Left ventricle myocardium superior (tissue), 1 donor: ENCODE results near the gene RIOX2. TPM values are rescaled to one million over a fixed set of nuclear protein-coding genes. Genes with fewer than 3 reads are reported as not detected.
A peak's percentile ranks its signal among the peaks of the same experiment; 100 is the strongest.

Source experiments
- ATAC-seq: fragments of 200-7000 bp; cut with Tn5 transposase; one replicate; pipeline ENCODE4 v1.9.1; 2020; ENCODE audit warnings: mild to moderate bottlenecking, moderate library complexity
- DNase-seq: peaks from one replicate; pipeline ENCODE4 v3.0.0-alpha.2; 2020
- intact Hi-C: fragments of 100-400 bp; cut with micrococcal nuclease; formaldehyde crosslinking; loops from one replicate; pipeline ENCODE4 v1.11.0; 2022
- total RNA-seq: library from RNA; stranded (reverse); fragmentation: NEBNext Ultra II Directional; extraction: Animal tissue kit (Norgen Biotek cat#: 25700); gene quantifications from one replicate; pipeline ENCODE4 v1.2.1, GENCODE V29; 2021
- donor health status: DM: no; HTN: yes; CAD: no; lungs with severe emphysema.

The RIOX2 gene
- total RNA-seq, 1 donor from 2014 or later, result 11.1 TPM

DNA sequence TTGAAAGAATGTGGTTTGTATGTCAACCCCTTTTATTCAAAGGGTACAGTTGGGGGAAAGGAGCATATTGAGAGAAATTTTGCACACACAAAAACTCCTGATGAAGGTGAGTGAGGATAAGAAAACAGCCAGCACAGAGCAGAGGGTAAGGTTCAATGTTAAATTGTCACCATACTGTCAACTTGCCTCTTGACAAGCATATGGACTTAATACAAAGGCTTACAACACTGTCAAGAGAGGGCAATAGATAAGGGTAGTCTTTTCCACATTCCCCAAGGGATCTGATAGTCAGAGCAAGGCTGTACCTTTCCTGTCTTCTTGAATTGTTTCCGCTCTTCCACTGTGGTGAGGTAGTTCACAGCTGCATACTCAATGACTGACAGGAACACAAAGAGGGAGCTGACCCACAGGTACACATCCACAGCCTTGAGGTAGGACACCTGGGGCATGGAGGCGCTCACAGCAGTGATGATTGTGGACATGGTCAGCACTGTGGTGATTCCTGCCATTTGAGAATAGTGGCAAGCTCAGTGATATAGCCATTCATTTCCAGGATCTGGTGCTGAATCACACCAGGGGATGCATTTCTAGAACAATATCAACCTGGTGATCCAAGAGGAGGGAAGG lies 20.4 kb upstream of the RIOX2 start:
- DNase-seq, result no peak
- intact Hi-C loops, result no loop called here

DNA sequence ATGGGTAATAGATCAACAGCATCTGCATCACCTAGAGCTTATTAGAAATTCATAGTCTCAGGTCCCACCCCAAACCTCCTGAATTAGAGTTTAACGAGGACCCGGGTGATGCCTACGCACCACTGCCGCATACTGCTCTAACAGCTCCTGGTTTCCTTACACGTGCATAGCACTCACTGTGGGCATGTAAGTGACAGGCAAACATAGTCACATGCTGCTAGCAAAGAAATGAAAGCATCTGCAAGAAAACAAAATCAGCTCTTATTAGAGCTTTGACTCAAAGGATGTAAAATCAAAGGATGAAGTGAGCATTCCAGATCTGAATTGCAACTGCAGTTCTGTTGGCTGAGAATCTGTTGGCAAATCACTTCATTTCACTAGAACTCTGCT lies 19.1 kb upstream of the RIOX2 start:
- ATAC-seq (no peak), DNase-seq (no peak)
- intact Hi-C loops, result no loop called here

More for the DNA sequence above, 20.4 kb upstream of the RIOX2 start:
- ATAC-seq, result no peak

DNA sequence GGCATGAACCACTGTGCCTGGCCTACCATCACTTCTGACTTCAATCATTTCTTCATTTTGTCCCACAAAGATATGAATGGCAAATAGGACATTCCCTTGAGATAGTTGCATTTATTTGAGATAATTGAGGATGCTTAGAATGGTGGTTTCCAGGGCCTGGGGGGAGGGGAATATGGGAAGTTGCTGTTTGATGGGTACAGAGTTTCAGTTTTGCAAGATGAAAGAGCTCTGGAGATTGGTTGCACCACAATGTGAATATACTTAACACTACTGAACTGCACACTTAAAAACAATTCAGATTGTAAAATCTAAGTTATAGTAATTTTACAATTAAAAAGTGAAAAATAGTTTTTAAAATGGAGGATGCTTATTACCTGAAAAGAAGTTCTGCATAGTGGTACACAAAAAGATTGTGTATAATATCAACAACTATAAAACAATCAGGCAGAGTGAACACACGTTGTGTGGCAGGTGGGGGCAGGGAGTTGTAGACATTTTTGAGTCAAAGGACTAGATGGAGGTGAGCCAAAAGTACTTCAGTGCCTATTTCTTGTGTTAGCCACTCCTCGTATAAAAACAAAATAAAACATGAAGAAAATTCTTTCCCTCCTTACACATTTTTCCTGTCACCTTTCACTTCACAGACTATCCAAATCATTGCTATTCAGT lies 18.5 kb upstream of the RIOX2 start:
- intact Hi-C loops, result no loop called here
- DNase-seq (no peak), ATAC-seq (no peak)

DNA sequence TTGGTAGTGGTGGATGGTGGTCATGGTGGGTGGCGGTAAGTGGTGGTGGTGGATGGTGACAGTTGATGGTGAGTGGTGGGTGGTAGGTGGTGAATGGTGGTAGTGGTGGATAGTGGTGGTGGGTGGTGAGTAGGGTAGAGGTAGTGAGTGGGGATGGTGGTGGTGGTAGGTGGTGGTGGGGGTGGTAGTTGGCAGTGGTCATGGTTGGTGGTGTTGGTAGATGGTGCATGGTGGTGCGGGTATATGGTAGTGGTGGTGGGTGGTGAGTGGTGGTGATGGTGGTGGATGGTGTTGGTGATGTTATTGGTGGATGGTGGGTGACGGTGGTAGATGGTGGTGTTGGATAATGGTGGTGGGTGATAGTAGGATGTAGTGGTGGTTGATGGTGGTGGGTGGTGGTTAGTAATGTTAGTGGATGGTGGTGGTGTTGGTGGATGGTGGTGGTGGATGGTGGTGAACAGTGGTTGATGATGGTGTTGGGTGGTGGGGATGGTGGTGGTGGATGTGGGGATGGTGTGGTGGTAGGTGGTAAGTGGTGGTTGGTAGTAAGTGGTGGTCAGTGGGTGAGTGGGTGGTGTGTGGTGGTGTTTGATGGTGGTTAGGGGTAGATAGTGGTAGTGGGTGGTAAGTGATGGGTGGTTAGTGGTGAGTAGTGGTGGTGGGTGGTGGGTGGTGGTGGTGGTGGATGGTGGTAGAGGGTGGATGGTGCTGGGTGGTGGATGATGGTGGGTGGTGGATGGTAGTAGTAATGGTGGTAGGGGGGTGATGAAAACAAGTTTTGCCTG lies 16.7 kb upstream of the RIOX2 start:
- DNase-seq (no peak), ATAC-seq (no peak)
- intact Hi-C loops, result no loop called here

DNA sequence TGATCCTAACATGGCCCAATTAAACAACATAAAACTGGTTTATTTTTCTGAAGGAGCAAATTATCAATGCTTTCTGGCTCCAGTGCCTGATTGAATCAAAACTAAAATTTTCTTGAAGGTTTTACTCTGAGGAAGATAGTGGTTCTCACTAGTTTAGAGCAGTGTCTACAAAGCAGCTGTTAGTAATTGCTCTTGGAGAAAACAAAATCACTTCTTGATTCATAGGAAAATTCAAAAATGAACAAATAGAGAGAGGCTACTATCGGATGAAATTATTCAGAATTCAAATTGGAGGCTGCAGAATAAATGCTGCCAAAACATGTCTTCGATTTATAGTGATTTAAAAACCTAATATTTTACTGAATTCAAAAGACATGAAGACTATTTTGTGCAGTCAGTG lies 15.1 kb upstream of the RIOX2 start:
- ATAC-seq, result no peak
- intact Hi-C loops, result no loop called here
- no peak for DNase-seq

DNA sequence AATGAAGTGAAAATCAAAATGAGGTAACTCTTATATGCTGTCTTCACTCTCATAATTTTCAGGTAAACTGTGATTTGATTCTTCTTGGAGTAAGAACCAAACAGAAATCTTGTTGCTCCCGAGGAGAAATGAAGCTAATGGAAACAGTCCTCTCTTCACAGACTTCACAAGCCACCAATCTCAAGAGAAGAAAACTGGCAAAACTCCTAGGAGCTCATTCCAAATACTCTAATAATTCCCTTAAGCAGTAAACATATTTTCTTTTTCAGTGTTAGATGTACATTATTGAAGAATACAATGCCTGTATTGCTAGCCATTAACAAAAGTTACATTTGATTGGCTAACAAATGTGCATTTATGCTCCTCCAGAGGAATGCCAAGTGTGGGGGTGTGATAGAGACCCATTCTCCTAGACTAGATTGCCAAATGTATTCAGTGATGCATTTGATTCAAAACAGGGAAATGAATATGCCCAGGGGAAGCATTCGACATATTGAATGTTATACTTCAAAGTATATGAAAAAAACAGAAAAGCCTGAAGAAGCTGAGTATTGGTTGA lies 11.8 kb upstream of the RIOX2 start:
- ATAC-seq (no peak), DNase-seq (no peak)
- intact Hi-C loops, result no loop called here

DNA sequence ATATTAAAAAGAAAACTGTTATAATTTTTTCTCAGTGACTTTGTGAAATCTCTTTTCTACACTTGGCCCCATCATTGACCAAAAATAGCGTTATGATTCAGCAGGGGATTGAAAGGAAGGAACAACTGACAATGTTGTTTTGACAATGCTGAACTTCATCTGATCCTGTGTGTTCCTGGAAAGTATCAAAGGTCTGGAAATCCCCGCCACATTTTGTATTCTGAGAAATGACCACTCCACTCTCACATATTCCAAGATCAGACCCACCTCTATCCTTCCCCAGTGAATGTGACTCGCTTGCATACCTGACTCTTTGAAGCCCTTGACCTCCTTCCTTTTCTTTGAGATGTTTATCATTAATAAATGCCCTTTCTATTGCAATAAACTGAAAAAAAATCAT lies 9.7 kb upstream of the RIOX2 start:
- DNase-seq (no peak), ATAC-seq (peak; percentile 24)
- intact Hi-C loops, result no loop called here

DNA sequence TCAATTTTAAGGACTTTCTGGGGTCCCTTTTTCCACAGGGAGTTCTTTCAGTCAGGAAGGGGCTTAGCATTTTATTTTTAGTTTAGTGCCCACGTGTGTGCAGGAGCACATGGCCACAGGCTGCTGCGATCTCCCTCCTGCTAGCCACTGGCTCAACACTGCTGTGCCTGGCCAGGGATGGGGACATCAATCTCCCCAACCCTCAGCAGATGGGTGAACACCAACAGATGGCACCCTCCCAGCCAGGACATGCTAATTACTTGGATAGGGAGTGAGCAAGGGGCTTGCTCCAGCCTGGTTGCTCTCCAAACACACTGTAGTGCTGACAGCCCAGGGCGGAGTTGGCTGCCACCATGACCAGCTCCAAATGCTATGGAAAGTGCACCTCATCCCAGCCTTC lies 7.4 kb upstream of the RIOX2 start:
- DNase-seq, result peak; percentile 63
- ATAC-seq, result peak; percentile 97
- intact Hi-C loops, result no loop called here

DNA sequence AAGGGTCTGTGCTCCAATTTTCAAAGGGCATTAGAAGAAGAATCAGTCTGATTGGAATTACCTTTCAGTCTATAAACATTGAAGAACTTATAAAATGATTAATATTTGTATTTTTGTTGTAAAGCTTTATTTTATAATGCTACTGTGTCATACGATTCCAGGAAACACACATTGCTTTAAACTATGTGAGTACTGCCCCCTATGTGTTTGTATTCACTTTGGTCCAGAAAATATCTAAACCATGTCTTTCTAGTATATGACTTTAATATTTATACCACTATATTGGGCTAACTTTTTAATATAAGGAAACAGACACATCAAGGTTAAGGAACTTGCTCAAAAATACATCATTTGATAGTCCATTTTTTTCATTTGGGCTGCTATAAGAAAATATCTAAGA lies 3.2 kb upstream of the RIOX2 start:
- DNase-seq (no peak), ATAC-seq (no peak)
- intact Hi-C loops, result no loop called here

DNA sequence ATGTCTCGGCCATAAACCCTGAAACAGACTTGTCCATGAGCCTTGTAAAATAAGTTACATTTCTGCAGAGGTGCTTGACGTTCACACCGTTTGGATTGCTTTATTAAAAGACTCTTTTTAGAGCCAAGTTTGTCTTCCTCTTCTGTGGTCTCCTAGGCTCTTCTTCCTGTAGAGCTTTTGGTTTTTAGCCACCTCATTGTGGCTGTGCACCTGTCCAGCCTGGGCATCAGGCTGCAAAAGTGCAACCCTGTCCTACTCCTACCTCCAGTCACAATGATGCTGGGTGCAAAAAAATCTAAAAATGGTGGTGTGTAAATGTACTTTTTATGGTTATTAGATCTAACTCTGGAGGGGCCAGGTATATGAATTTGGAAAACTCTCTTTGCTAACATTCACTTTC lies 2.8 kb upstream of the RIOX2 start:
- intact Hi-C loops, result no loop called here
- DNase-seq (no peak), ATAC-seq (no peak)

DNA sequence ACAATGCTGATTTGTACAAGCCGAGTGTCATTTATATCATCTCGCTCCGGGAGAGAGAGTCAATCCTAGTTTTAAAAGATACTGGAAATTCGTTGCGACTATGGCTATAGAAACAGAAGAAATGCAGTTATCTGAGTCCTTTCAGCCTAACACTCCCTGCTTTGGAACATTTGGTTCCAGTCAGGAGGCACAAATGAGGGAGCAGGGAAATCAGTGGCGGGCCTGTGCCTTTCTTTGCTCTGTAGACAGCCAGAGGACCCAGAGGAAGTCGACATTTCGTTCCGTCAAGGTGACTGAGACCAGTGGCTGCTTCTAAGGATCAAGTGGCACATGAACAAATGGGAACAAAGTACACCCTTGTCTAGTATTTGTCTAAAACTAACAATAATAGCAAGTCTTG lies 745 bp upstream of the RIOX2 start:
- no peak for ATAC-seq
- intact Hi-C loops, result no loop called here

DNA sequence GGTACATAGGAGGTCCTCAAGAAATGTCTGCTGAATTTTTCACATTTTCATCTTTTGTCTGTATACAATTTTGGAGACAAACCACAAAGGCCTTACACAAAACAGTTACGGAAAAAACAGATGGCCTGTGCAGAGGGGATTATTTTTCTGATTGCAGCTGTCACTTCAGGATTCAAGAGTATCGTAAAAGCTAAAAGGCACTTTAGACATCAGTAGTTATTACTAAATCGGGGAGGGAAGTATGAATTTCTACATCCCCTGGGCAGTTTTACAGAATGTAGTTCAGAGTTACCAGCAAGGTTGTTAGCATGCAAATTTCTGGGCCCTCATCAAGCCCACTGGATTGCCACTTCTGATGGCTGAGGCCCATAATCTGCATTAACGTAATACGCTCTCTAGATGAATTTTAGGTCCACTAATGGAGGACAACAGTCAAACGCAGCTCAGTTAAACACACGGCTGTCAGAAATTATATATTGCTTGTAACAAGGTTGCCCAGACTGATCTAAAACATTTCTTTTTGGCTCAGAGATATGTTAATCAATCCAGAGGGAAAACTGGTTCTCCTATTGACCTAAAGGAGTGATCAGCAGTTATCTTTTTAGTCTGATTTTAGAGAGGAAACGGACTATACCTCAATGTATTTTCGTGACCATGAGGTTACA lies 1.1 kb downstream of the RIOX2 start:
- no peak for ATAC-seq
- DNase-seq, result no peak
- intact Hi-C loops, result no loop called here

More for the DNA sequence above, 745 bp upstream of the RIOX2 start:
- no peak for DNase-seq

DNA sequence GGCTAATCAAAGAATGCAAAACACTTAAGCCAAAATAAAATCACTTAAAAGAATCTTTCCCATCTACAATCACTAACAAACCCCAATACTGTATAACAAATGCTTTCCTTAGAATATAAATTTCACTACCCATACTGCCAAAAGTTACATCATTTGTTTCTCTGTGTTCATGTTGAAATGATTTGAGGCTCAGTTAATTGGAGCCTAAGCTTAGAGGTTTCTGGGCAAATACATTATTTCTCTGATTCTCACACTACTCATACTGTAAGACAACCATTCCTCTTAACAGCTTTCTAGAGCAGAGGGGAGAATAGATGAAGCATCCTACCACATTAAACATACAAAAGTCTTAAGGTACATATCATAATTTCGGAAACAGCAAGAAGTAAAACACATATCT lies 2.1 kb downstream of the RIOX2 start:
- intact Hi-C loops, result no loop called here
- DNase-seq (no peak), ATAC-seq (no peak)

DNA sequence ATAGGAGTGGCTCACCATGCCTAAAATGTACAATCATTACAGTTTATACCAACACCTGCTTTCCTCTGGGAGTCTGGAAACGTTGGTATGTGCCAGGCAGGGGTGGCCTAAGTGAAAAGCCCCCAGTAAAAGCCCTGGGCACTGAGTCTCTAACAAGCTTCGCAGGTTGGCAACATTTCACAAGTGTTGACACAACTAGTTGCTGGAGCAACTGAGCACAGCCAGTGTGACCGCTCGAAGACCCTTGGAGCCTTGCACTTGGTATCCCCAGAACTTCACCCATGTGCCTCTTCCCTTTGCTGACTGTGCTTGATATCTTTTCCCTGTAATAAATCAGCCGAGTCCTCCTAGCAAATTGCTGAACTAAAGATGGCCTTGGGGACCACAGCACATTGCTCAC lies 2.7 kb downstream of the RIOX2 start:
- intact Hi-C loops, result no loop called here
- ATAC-seq, result no peak

DNA sequence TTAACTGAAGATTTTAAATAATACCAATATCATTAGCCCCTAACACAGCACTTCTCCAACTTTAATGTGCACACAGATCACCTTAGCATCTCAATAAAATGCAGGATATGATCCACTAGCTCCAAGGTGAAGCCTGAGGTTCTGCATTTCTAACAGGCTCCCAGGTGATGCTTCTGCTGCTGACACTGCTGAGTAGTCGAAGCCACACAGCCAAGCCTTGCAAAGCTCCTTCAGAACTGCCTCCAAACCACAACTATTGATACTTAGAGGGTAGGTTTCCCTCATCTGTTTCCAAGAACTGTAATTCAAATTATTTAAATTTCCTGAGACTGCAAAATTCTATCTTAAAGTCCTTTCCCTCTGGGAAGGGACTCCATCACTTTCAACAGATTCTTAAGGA lies 3.9 kb downstream of the RIOX2 start:
- intact Hi-C loops, result no loop called here

More for the DNA sequence above, 2.7 kb downstream of the RIOX2 start:
- DNase-seq, result no peak

DNA sequence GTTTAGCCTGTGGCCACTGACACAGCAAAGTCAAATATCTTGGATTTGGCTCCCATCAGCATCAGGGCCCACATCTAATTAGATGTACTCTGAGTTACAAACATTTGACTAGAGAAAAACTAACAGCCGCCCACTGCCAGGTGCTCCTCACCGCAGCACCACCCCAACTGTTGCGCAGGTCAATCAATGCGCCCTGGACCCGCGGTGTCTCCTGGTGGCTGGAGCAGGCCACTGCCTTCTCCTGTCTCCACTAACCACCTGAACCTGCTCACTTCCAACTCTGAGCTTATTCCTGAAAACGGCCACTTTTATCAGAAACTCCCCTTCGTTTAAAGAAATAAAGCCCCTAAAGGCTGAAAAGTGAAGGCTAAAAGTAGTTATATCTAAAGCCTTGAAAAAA lies 4.3 kb downstream of the RIOX2 start:
- intact Hi-C loops, result no loop called here
- no peak for DNase-seq
- no peak for ATAC-seq

More for the DNA sequence above, 3.9 kb downstream of the RIOX2 start:
- DNase-seq (no peak), ATAC-seq (no peak)

DNA sequence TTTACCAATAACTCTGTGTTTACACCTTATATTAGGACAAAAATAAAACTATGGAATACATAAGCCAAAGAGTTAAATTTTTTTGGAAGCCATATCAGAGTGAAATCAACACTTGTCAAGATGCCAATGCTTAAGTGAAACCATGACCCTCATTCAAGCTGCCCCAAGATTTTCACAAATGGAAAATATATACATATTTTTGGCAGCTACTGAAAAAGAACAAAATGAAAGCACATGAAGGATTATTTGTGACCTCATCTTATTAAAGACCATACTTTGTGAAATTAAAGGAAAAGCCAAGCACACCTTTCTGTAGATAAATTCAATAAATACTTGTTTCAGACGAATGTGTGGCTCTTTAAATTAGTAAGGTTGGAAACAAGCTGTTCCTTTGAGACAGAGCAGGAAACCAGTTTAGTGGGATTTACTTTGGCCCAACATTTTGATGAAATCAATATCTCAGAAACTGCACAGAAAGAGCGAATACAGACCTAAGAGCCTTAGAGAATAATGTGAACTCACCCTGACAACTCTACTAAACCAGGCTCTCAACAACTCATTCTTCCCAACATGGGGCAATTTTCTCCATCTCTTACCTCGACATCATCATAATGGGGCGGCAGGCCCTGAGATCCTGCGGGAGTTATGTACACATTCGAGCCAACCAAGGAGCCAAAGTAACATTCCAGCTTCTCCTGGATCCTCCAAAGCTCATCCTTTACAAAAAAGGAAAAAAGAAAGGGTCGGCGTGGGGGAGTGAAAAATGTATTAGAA lies 11.1 kb downstream of the RIOX2 start:
- no peak for DNase-seq
- ATAC-seq, result no peak
- intact Hi-C loops, result no loop called here

DNA sequence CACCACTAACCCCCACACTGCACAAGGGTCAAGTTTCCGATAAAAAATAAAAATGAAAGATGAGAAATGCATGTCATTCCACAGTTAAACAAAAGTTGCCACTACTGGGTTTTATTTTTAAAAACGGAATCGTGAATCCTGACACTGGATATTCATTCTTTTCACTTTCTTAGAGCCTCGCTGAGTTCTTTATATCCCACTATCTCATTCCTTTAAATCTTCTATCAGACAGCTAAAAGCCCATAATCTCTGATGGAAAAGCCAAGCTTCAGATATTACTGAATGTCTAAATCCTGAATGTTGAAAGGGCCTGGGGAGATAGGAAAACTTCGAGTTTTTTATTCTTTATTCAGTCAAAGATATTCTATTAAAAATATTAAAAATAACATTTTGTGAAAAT lies 11.7 kb downstream of the RIOX2 start:
- DNase-seq, result no peak
- intact Hi-C loops, result no loop called here
- no peak for ATAC-seq

DNA sequence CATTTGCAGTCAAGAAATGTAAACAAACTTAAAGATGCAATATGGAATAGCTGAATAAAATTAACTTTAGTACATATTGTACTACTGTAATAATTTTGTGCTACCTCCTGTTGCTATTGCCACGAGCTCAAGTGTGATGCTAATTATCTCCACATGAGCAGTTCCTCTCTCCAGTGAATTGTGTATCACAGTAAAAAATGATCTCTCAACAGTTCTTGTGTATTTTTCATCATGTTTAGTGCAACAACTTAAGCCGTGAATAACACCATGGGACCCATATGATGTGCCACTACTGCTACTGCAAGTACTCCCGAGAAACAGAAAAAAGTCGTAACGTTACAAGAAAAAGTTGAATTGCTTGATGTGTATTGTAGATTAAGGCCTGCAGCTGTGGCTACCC lies 12.4 kb downstream of the RIOX2 start:
- no peak for ATAC-seq
- intact Hi-C loops, result no loop called here
- DNase-seq, result no peak
